Inferior parietal cortex (tissue), 1 donor: ENCODE measurements around the gene SHISA8.
A peak's percentile ranks its signal among the peaks of the same experiment; 100 is the strongest.
"Not testable (repeated sequence)": the region's sequence is repeated elsewhere in the genome, so short reads cannot be mapped to it uniquely, and the experiment has no call there.

Source experiments
- DNase-seq: peaks from one replicate; pipeline ENCODE4 v3.0.0-alpha.2; 2016; ENCODE audit errors: extremely low spot score

Gene SHISA8

GRCh38 chr22:41915035-41915785 lies at the start of gene SHISA8:
Gene SHISA8 (minus strand): TSS chr22:41915074. CDS start chr22:41914667, 407 bp downstream.
- no peak for DNase-seq

DNA sequence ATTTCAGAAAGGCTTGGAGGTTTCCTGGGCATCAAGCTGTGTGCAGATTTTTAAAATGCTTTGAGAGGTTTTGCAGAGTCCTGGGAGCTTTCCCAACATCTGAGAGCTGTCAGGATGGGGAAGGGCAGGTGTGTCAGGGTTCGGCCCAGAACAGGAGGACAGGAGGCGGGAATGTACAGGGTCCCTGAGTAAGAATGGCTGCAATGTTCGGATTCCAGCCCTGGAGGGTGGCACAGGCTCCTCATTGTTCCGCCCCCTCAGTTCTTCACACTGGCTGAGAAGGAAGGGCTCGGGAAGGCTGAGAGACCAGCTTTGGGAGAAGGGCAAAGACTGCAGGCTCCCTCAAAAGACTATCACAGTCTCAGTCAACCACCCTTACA lies 49.2 kb upstream of the SHISA8 start:
- no peak for DNase-seq

DNA sequence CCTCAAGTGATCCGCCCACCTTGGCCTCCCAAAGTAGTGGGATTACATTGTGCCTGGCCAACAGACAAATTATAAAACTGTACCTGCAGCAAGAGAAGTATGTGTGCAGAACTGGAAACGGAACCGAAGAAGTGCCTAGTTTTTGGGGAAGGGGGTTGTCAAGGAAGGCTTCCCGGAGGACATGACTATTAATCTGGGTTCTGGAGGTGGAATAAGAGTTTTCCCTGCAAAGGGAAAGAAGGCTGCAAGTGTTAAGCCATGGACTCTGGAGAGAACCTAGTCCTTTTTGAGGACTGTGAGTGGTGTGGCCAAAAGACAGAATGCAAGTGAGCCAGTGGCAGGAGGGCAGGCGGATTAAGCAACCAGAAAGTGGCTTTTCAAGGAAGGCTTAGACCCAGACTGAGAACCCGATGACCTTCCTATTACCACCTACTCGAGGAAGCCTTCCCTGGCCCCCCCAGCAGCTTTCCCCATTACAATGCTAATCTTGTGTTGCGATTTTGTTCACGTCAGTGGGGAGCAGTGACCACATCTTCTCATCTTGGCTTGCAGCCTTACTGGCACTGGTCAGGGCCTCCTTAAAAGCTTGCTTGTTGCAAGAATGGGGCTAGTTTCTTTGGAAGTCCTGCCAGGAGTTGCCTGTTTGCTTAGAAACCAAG lies 48.7 kb upstream of the SHISA8 start:
- peak; percentile 61 for DNase-seq

- DNase-seq, result no peak
Observed at GRCh38 chr22:41957941-41958556, 43.2 kb upstream of the SHISA8 start.

- no peak for DNase-seq
Observed at GRCh38 chr22:41952713-41953112, 37.8 kb upstream of the SHISA8 start.

- DNase-seq, result peak; percentile 90
Observed at GRCh38 chr22:41951898-41952474, 37.1 kb upstream of the SHISA8 start, which contains the start of gene SMIM45. Gene SMIM45 (plus strand): TSS chr22:41952150.

GRCh38 chr22:41949297-41949965 lies 34.6 kb upstream of the SHISA8 start:
- no peak for DNase-seq

DNA sequence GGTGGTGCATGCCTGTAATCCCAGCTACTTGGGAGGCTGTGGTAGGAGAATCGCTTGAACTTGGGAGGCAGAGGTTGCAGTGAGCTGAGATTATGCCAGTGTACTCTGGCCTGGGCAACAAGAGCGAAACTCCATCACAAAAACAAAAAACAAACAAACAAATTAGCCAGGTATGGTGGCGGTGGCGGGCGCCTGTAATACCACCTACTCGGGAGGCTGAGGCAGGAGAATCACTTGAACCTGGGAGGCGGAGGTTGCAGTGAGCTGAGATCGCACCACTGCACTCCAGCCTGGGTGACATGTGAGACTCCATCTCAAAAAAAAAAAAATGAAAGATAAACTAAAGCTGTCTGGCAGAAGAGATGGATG lies 34.0 kb upstream of the SHISA8 start:
- not testable (repeated sequence) for DNase-seq

GRCh38 chr22:41948142-41948541 lies 33.3 kb upstream of the SHISA8 start:
- DNase-seq, result no peak

DNA sequence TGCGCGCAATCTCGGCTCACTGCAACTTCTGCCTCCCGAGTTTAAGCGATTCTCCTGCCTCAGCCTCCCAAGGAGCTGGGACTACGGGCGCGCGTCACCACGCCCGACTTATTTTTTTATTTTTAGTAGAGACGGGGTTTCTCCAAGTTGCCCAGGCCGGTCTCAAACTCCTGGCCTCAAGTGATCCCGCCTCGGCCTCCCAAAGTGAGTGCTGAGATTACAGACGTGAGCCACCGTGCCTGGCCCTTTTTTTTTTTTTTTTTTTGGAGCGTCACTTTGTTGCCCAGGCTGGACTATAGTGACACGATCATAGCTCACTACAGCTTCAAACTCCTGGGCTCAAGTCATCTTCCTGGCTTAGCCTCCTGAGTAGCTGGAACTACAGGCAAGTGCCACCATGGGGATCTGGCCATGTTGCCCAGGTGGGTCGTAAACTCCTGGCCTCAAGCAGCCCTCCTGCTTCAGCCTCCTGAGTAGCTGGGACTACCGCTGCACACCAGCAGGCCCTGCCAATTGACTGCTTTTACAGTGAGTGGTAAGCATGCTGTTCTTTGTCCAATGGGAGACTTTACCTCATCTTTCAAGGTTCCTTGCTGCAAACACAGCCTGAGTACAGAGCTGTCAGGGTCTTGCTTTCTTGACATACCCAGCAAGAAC lies 32.7 kb upstream of the SHISA8 start:
- no peak for DNase-seq

DNA sequence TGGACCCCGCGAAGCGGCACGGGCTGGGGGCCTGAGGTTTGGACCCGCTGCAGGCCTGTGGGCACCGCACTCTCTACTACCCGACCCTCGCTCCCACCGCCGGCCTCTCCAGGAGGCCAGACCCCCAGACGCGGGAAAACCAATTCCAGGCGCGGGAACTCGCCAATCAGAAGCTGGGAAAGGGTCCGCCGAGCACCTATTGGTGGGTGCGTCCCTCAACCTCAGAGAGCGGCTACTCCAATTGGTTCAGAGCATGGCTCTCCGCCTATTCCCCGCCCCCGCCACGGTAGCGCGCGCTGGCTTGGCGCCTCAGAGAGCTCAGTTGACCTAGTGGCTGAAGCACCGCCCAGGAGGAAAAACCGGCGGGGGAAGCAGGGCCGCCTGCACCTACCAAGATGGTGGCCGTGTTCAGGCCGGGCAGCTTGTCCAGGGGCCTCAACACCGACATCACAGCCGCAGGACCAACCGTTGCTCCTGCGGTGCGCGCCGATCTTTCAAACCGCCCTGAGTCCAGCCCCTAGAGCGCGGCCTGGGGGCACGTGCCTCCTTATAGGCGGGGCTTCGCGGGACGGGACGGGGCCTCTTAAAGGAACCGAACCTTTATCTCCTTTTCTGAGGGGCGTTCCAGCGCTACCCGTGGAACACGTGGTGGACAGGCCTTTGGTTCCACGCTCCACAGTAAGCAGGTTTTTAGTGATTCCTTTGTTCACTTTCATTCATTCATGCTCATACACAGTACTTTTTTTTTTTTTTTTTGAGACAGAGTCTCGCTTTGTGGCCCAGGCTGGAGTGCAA lies 32.0 kb upstream of the SHISA8 start, which contains the start of gene CENPM:
TSS of gene CENPM (minus strand) at position 524 of the 795 bp plus-strand sequence. CDS start at position 448, 76 bp downstream.
- peak; percentile 87 for DNase-seq

GRCh38 chr22:41943661-41944209 lies 28.9 kb upstream of the SHISA8 start:
- no peak for DNase-seq

GRCh38 chr22:41940832-41941765 lies 26.2 kb upstream of the SHISA8 start:
- DNase-seq, result peak; percentile 88

GRCh38 chr22:41939981-41940831 lies 25.3 kb upstream of the SHISA8 start:
- DNase-seq, result no peak

DNA sequence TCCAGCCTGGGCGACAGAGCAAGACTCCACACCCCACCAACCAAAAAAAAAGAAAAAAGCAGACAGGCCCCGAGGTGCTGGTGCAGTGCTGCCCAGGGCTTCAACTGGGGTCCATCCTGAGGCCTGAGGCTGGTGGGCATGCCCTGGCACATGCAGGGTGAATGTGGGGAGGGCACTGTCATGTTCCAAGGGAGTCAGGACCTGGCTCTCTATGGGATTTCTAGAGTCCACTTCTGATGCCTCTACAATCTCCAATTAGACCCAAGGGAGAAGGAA lies 22.0 kb upstream of the SHISA8 start:
- no peak for DNase-seq

DNA sequence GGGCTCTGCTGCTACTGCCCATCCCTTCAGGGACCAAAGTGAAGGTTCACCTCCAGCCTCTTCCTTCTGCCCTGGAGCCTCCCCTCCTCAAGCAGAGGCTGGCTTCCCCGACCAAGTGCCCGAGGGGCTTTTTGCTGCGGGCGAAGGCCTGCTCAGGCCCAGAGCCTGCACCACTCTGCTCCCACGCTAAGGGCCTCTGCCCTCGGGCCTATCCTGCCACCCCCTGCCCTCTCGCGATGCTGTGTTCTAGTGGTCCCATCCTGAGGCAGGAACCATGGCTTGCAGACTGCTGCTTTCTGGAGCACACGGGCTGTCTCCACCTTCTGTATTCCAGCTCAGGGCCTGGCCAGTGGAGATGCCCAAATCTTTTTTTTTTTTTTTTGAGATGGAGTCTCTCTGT lies 20.6 kb upstream of the SHISA8 start:
- DNase-seq, result no peak

DNA sequence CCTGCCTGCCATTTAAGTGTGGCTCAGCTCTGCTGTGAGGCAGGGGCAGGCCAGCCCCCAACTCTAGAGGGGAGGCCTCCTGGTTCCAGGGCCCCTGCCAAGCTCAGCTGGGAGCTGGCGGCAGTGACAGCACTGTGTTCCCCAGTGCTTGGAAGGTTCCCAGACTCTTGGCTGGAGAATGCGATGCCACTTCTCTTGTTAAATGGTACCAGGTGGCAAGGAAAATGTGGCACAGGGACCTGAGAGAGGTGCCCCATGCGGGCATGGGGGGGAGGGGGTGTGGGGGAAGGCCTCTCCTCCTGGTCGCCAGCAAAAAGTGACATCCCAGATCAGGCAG lies 20.1 kb upstream of the SHISA8 start:
- DNase-seq, result no peak

DNA sequence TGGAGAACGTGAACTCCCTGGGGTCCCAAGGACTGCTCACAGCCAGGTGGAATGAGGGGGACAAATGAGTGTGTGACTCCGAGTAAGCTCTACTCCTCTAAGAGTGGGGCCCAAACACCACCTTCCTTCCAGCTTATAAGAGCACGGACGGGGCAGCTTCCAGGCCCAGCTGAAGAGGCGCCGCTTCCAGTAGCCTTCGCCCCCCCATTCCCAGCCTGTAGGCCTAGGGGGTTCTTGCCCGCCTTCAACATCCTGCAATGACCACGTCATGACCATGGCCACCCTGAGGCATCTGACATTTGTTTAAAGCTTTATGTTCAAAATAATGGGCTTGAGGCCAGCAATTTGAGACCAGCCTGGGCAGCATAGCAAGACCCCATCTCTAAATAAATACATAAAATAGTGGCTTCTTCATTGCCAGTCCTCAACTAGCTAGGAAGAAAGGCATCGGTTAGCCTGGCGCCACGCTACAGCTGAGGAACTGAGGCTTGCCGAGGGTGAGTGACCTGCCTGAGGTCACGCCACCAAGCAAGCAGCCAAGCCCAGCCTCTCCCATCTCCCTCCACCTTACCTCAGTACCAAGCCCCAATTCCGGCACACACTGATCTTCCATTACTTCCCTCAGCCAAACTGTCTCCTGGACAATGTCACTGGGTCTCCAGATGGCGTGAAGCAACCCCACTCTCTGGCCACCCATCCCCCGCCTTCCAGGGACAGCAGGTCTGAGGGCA lies 19.6 kb upstream of the SHISA8 start:
- DNase-seq, result no peak
